GM19328 (cell line): Measurements from ENCODE around the gene BFSP2.
"Not testable (repeated sequence)": the region's sequence is repeated elsewhere in the genome, so short reads cannot be mapped to it uniquely, and the experiment has no call there.

Experiments used
- ATAC-seq: cut with Tn5 transposase; IDR thresholded peaks from one replicate; pipeline ENCODE4 v1.9.1; 2021; ENCODE audit warnings: mild to moderate bottlenecking, moderate library complexity; ENCODE audit not compliant: unreplicated experiment

BFSP2 gene

GRCh38 chr3:133505813-133506212 lies 106.0 kb downstream of the BFSP2 start:
- no peak for ATAC-seq

GRCh38 chr3:133506215-133506901 lies 106.5 kb downstream of the BFSP2 start:
- peak; percentile 98 for ATAC-seq

- ATAC-seq = no peak
Measured at GRCh38 chr3:133509488-133509887, 109.6 kb downstream of the BFSP2 start.

- ATAC-seq = no peak
Measured at GRCh38 chr3:133512416-133513089, 112.7 kb downstream of the BFSP2 start.

GRCh38 chr3:133514418-133514817 lies 114.6 kb downstream of the BFSP2 start:
- no peak for ATAC-seq

GRCh38 chr3:133515127-133515526 lies 115.3 kb downstream of the BFSP2 start:
- ATAC-seq = no peak

GRCh38 chr3:133520286-133520685 lies 120.4 kb downstream of the BFSP2 start:
- no peak for ATAC-seq

- not testable (repeated sequence) for ATAC-seq
Measured at GRCh38 chr3:133520938-133521337, 121.1 kb downstream of the BFSP2 start.

- no peak for ATAC-seq
Measured at GRCh38 chr3:133521946-133522345, 122.1 kb downstream of the BFSP2 start.

GRCh38 chr3:133523758-133524157 lies 123.9 kb downstream of the BFSP2 start:
- not testable (repeated sequence) for ATAC-seq
